Measurements from ENCODE around the gene EMC9. TPM values are rescaled to one million over a fixed set of nuclear protein-coding genes. Genes with fewer than 3 reads are reported as not detected.

Gene EMC9
- total RNA-seq, 1 experiment from 2014 or later, result 42.0 TPM

GRCh38 chr14:24156840-24157239 lies 15.4 kb upstream of the EMC9 start:
- H3K27me3 ChIP-seq (ENCODE audit: insufficient read depth, low read length), result no peaks in the 10 kb centered on the region
- no peaks in the 10 kb centered on the region for H4K20me1 ChIP-seq (ENCODE audit: insufficient read depth)
- peaks cover 29 to 46% of the 10 kb centered on the region in 2 experiments for H3K36me3 ChIP-seq (ENCODE audit: control insufficient read depth in 1 of 2, insufficient read depth in 2 of 2, low read length in 2 of 2)
- CTCF ChIA-PET, result no interaction called here
- no peak overlapping the region for H3K9ac ChIP-seq (ENCODE audit: low read length)
- ATAC-seq (no peak), DNase-seq (ENCODE audit: low read depth, low spot score) (no peak)
- H3K4me2 ChIP-seq (ENCODE audit: low read length), result no peak overlapping the region
- RAD21 ChIA-PET (ENCODE audit: low non-redundant PET in 1 of 2, low total read pairs in 2 of 2, uncharacterized antibody in 2 of 2, unreplicated experiment in 2 of 2), result no interaction called here
- peaks cover 10 to 18% of the 10 kb centered on the region in 2 experiments for H3K4me1 ChIP-seq (ENCODE audit: control insufficient read depth in 1 of 2, insufficient read depth in 2 of 2, low read length in 2 of 2)
- POLR2A ChIA-PET, result interaction anchor here (1.2 kb wide), 1 partner anchor 10 kb away, joined by 4 read pairs; no protein-coding TSS in a partner anchor
- intact Hi-C loops (cut with micrococcal nuclease), result no loop called here
- no peaks in the 10 kb centered on the region for H3K9me3 ChIP-seq (ENCODE audit: control insufficient read depth in 1 of 2, insufficient read depth in 1 of 2, low read depth in 1 of 2, low read length in 2 of 2)
- H3K9me2 ChIP-seq (ENCODE audit: insufficient read depth), result no peaks in the 10 kb centered on the region
- H3K79me2 ChIP-seq (ENCODE audit: insufficient read depth, low read length), result peaks cover 2% of the 10 kb centered on the region; the same call in 1 of the 2 replicates
- TF ChIP-seq REST (IDR thresholded peaks at IDR 0.05; ENCODE audit: low read depth) (no peak), SIN3A (IDR thresholded peaks at IDR 0.05; ENCODE audit: low read depth) (no peak), ZBTB33 (IDR thresholded peaks at IDR 0.05; ENCODE audit: extremely low read depth, insufficient replicate concordance, low read length) (no peak), YY1 (IDR thresholded peaks at IDR 0.05; ENCODE audit: extremely low read depth, insufficient replicate concordance, low read depth, low read length) (no peak), POLR2A (IDR thresholded peaks at IDR 0.05; ENCODE audit: borderline replicate concordance, extremely low read depth, insufficient read depth, insufficient read length) (no peak), RAD21 (IDR thresholded peaks at IDR 0.05; ENCODE audit: low read depth) (no peak), CEBPB (IDR thresholded peaks at IDR 0.05; ENCODE audit: low read depth) (no peak), JUND (IDR thresholded peaks at IDR 0.05) (no peak), CTCF (IDR thresholded peaks at IDR 0.05 in 2 of 3, conservative IDR thresholded peaks at IDR 0.05 in 1 of 3; ENCODE audit: borderline replicate concordance in 1 of 3, insufficient read depth in 1 of 3, low read depth in 2 of 3, low read length in 2 of 3) (no peak), EGR1 (IDR thresholded peaks at IDR 0.05; ENCODE audit: low read depth) (no peak), MAX (IDR thresholded peaks at IDR 0.05) (no peak)
- no peak overlapping the region for H3K27ac ChIP-seq (ENCODE audit: low read depth, low read length)
- H3K4me3 ChIP-seq (replicated peaks in 1 of 2; ENCODE audit: low read depth in 1 of 2, low read length in 2 of 2), result no peak overlapping the region
- no peak overlapping the region for H2AFZ ChIP-seq (ENCODE audit: low read depth, low read length, poor library complexity, severe bottlenecking)
- no TSS peak for BruUV-seq (replicated peaks)
